GM12875 (cell line): ENCODE measurements around the gene MRS2.
"Not testable (repeated sequence)": the region's sequence is repeated elsewhere in the genome, so short reads cannot be mapped to it uniquely, and the experiment has no call there.

ENCODE experiments used
- H3K4me3 ChIP-seq: one replicate; pipeline ENCODE4 v1.5.1; 2011; ENCODE audit warnings: low read depth, low read length, control low read depth
- CTCF ChIP-seq: IDR thresholded peaks from 2 replicates; pipeline ENCODE4 v1.5.1; 2011; ENCODE audit warnings: low read depth, mild to moderate bottlenecking, control low read depth, inconsistent platforms, low read length, moderate library complexity, borderline replicate concordance; ENCODE audit not compliant: insufficient read depth

MRS2 gene

GRCh38 chr6:24405262-24405661, 2.5 kb downstream of the MRS2 start:
- H3K4me3 ChIP-seq: no peak overlapping the region
- TF ChIP-seq CTCF: no peak

- no peak overlapping the region for H3K4me3 ChIP-seq
- TF ChIP-seq CTCF: no peak
Measured at GRCh38 chr6:24408719-24409410, 6.1 kb downstream of the MRS2 start.

- H3K4me3 ChIP-seq: no peak overlapping the region
- no peak for TF ChIP-seq CTCF
Measured at GRCh38 chr6:24410622-24411021, 7.9 kb downstream of the MRS2 start.

- no peak overlapping the region for H3K4me3 ChIP-seq
- no peak for TF ChIP-seq CTCF
Measured at GRCh38 chr6:24412294-24412693, 9.6 kb downstream of the MRS2 start.

- H3K4me3 ChIP-seq: not testable (repeated sequence)
Measured at GRCh38 chr6:24414531-24414930, 11.8 kb downstream of the MRS2 start.

- TF ChIP-seq CTCF: no peak
- no peak overlapping the region for H3K4me3 ChIP-seq
Measured at GRCh38 chr6:24415753-24416152, 13.0 kb downstream of the MRS2 start.

- TF ChIP-seq CTCF: no peak
- H3K4me3 ChIP-seq: no peak overlapping the region
Measured at GRCh38 chr6:24419526-24419925, 16.8 kb downstream of the MRS2 start.
